ENCODE results near the gene WTIP.

WTIP gene

DNA sequence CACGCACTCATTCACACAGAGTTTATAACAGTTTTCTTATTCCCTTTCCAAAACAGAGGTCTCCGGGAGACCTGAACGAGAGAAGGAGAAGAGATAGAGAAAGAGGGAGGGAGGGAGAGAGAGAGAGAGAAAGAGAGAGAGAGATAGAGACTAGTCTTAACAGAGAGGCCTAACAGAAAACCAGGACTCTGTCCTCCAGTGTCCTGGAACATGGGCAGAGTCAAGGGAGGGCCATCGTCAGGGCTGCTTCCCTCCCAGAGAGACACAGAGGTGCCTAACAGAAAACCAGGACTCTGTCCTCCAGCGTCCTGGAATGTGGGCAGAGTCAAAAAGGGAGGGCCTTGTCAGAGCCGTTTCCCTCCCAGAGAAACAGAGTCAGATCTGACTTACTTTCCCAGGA is 78.7 kb downstream of the WTIP start:
- H3K27me3 ChIP-seq, result peaks cover 7% of the 10 kb centered on the region; the same call in 1 of the 2 replicates
- no peaks in the 10 kb centered on the region for H3K36me3 ChIP-seq
- no peak overlapping the region for H3K4me3 ChIP-seq (ENCODE audit: low read depth, low read length)
- H3K4me1 ChIP-seq, result no peaks in the 10 kb centered on the region
- no peaks in the 10 kb centered on the region for H3K9me3 ChIP-seq
- TF ChIP-seq, protein P1, sequence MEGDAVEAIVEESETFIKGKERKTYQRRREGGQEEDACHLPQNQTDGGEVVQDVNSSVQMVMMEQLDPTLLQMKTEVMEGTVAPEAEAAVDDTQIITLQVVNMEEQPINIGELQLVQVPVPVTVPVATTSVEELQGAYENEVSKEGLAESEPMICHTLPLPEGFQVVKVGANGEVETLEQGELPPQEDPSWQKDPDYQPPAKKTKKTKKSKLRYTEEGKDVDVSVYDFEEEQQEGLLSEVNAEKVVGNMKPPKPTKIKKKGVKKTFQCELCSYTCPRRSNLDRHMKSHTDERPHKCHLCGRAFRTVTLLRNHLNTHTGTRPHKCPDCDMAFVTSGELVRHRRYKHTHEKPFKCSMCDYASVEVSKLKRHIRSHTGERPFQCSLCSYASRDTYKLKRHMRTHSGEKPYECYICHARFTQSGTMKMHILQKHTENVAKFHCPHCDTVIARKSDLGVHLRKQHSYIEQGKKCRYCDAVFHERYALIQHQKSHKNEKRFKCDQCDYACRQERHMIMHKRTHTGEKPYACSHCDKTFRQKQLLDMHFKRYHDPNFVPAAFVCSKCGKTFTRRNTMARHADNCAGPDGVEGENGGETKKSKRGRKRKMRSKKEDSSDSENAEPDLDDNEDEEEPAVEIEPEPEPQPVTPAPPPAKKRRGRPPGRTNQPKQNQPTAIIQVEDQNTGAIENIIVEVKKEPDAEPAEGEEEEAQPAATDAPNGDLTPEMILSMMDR (IDR thresholded peaks at IDR 0.05; ENCODE audit: low read depth, low read length), result no peak
- DNase-seq, result no peak
